RWPE1 (cell line): ENCODE data around the gene APBB2.

Experiments used
- CTCF ChIA-PET: fragments of 350-600 bp; sonication (Branson Sonifier 250); formaldehyde crosslinking; extraction: SDS; loops from one replicate; lab custom pipeline; 2021; lab: Yijun Ruan, JAX
- POLR2A ChIA-PET: fragments of 400-600 bp; formaldehyde crosslinking; extraction: SDS; loops from one replicate; lab custom pipeline; 2020; ENCODE audit warnings: antibody characterized with exemption; ENCODE audit not compliant: low non-redundant PET; lab: Yijun Ruan, JAX
- DNase-seq: peaks from one replicate; pipeline ENCODE4 v3.0.0; 2012; ENCODE audit warnings: low spot score
- H3K27ac ChIP-seq: fragments of 450-650 bp; 2 replicates; pipeline ENCODE4 v1.5.1; 2017
- CTCF ChIP-seq: fragments of 450-650 bp; conservative IDR thresholded peaks from 2 replicates; pipeline ENCODE4 v1.5.1; 2017; ENCODE audit warnings: low read depth, mild to moderate bottlenecking

The APBB2 gene

GRCh38 chr4:40763228-40763716, 451.1 kb downstream of the APBB2 start:
- ChIA-PET CTCF (no interaction called here), POLR2A (no interaction called here)
- TF ChIP-seq CTCF: no peak
- DNase-seq: no peak
- H3K27ac ChIP-seq: no peak overlapping the region
